Ascending aorta (tissue), 2 donors: ENCODE results near the gene FUT7. TPM values are rescaled to one million over a fixed set of nuclear protein-coding genes. Genes with fewer than 3 reads are reported as not detected.

ENCODE experiments used
- DNase-seq, 2 donors: peaks; one replicate each; pipeline ENCODE4 v3.0.0-alpha.2; 2019; ENCODE audit warnings: low spot score in 2 of 2
- H3K27ac ChIP-seq, 2 donors: fragments of 200-600 bp; sonication (generic); one replicate each; pipeline ENCODE4 v1.5.1; 2016 to 2017; ENCODE audit warnings: mild to moderate bottlenecking in 1 of 2
- H3K27me3 ChIP-seq: fragments of 200-600 bp; sonication (generic); one replicate; pipeline ENCODE4 v1.5.1; 2017
- H3K36me3 ChIP-seq, 2 donors: fragments of 200-600 bp; sonication (generic); one replicate each; pipeline ENCODE4 v1.5.1; 2016
- H3K4me1 ChIP-seq, 2 donors: fragments of 200-600 bp; sonication (generic); one replicate each; pipeline ENCODE4 v1.5.1; 2016 to 2017; ENCODE audit warnings: mild to moderate bottlenecking in 1 of 2
- H3K4me3 ChIP-seq, 2 donors: fragments of 200-600 bp; sonication (generic); one replicate each; pipeline ENCODE4 v1.5.1; 2016 to 2017; ENCODE audit warnings: mild to moderate bottlenecking in 1 of 2
- H3K9me3 ChIP-seq, 2 donors: fragments of 200-600 bp; sonication (generic); one replicate each; pipeline ENCODE4 v1.5.1; 2016
- CTCF ChIP-seq, 3 experiments: fragments of 200-600 bp in 2 of 3; fragments of 450-650 bp in 1 of 3; sonication (generic) in 2 of 3; IDR thresholded peaks; one replicate each; pipeline ENCODE4 v1.5.1; 2016 to 2019; ENCODE audit warnings: antibody characterized with exemption in 3 of 3, mild to moderate bottlenecking in 1 of 3, moderate library complexity in 1 of 3
- intact Hi-C: fragments of 100-400 bp; cut with DNase I; formaldehyde crosslinking; loops from one replicate; pipeline ENCODE4 v1.15.1; 2023
- total RNA-seq: library from RNA; depleted of rRNA; stranded (reverse); fragments of >200 nt; gene quantifications from one replicate; pipeline ENCODE4 v1.1.0, GENCODE V29; 2016

The FUT7 gene
- total RNA-seq, 1 donor from 2014 or later = not detected

GRCh38 chr9:137052998-137053943, 21.4 kb upstream of the FUT7 start:
- Histone ChIP-seq H3K27ac (no peak overlapping the region), H3K36me3 (no peaks in the 10 kb centered on the region), H3K9me3 (no peaks in the 10 kb centered on the region), H3K27me3 (peaks cover 28% of the 10 kb centered on the region), H3K4me1 (peaks cover 5 to 16% of the 10 kb centered on the region in 2 donors), H3K4me3 (peak overlapping the region in 1 of 2 donors; percentile 36)
- intact Hi-C loops = no loop called here
- no peak for TF ChIP-seq CTCF (IDR thresholded peaks at IDR 0.05)
- no peak for DNase-seq

GRCh38 chr9:137052293-137052692, 20.4 kb upstream of the FUT7 start:
- H3K36me3 ChIP-seq = no peaks in the 10 kb centered on the region
- no peak for DNase-seq
- peaks cover 5 to 16% of the 10 kb centered on the region in 2 donors for H3K4me1 ChIP-seq
- H3K27ac ChIP-seq = no peak overlapping the region
- no peak for TF ChIP-seq CTCF (IDR thresholded peaks at IDR 0.05)
- H3K4me3 ChIP-seq = no peak overlapping the region
- no peaks in the 10 kb centered on the region for H3K9me3 ChIP-seq
- intact Hi-C loops = no loop called here
- H3K27me3 ChIP-seq = peaks cover 29% of the 10 kb centered on the region

GRCh38 chr9:137051145-137051724, 19.3 kb upstream of the FUT7 start:
- Histone ChIP-seq H3K36me3 (no peaks in the 10 kb centered on the region), H3K9me3 (no peaks in the 10 kb centered on the region), H3K27me3 (peaks cover 34% of the 10 kb centered on the region), H3K4me3 (no peak overlapping the region), H3K4me1 (peaks cover 5 to 20% of the 10 kb centered on the region in 2 donors), H3K27ac (no peak overlapping the region)
- no peak for DNase-seq
- intact Hi-C loops = no loop called here
- TF ChIP-seq CTCF (IDR thresholded peaks at IDR 0.05) = no peak

DNA sequence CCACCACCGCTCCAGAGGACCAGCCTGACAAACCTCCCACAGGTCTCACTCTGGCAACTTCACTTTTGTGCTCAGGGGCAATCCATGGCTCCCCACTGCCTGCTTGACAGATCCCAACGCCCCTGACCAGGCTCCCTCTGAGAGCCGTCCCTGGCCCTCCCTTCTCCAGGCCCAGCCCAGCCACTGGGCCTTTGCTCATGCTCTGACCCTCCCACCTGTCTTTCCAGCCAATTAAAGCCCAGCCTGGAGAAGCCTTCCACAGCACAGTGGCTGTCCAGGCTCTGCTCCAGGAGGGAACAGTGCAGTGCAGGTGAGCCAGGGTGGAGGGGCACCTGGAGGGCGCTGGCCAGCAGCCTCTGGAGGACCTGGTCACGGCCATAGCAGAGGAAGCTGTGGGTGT, 18.7 kb upstream of the FUT7 start:
- peaks cover 34% of the 10 kb centered on the region for H3K27me3 ChIP-seq
- no peaks in the 10 kb centered on the region for H3K9me3 ChIP-seq
- no peak for DNase-seq
- H3K27ac ChIP-seq = no peak overlapping the region
- peaks cover 5 to 20% of the 10 kb centered on the region in 2 donors for H3K4me1 ChIP-seq
- intact Hi-C loops = no loop called here
- no peak for TF ChIP-seq CTCF (IDR thresholded peaks at IDR 0.05)
- H3K4me3 ChIP-seq = no peak overlapping the region
- no peaks in the 10 kb centered on the region for H3K36me3 ChIP-seq

GRCh38 chr9:137049544-137050449, 17.9 kb upstream of the FUT7 start:
- no peak overlapping the region for H3K27ac ChIP-seq
- H3K4me3 ChIP-seq = no peak overlapping the region
- H3K27me3 ChIP-seq = peaks cover 34% of the 10 kb centered on the region
- intact Hi-C loops = no loop called here
- TF ChIP-seq CTCF (IDR thresholded peaks at IDR 0.05) = peak in 1 of 3 experiments; percentile 31
- H3K9me3 ChIP-seq = no peaks in the 10 kb centered on the region
- no peak for DNase-seq
- peaks cover 3 to 20% of the 10 kb centered on the region in 2 donors for H3K4me1 ChIP-seq
- no peaks in the 10 kb centered on the region for H3K36me3 ChIP-seq
